GM19043 (cell line): ENCODE measurements around the gene PNMA1.
A peak's percentile ranks its signal among the peaks of the same experiment; 100 is the strongest.

ENCODE experiments used
- ATAC-seq: cut with Tn5 transposase; IDR thresholded peaks from one replicate; pipeline ENCODE4 v1.9.1; 2021; ENCODE audit warnings: low read depth; ENCODE audit not compliant: unreplicated experiment

PNMA1 gene, protein sequence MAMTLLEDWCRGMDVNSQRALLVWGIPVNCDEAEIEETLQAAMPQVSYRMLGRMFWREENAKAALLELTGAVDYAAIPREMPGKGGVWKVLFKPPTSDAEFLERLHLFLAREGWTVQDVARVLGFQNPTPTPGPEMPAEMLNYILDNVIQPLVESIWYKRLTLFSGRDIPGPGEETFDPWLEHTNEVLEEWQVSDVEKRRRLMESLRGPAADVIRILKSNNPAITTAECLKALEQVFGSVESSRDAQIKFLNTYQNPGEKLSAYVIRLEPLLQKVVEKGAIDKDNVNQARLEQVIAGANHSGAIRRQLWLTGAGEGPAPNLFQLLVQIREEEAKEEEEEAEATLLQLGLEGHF

DNA sequence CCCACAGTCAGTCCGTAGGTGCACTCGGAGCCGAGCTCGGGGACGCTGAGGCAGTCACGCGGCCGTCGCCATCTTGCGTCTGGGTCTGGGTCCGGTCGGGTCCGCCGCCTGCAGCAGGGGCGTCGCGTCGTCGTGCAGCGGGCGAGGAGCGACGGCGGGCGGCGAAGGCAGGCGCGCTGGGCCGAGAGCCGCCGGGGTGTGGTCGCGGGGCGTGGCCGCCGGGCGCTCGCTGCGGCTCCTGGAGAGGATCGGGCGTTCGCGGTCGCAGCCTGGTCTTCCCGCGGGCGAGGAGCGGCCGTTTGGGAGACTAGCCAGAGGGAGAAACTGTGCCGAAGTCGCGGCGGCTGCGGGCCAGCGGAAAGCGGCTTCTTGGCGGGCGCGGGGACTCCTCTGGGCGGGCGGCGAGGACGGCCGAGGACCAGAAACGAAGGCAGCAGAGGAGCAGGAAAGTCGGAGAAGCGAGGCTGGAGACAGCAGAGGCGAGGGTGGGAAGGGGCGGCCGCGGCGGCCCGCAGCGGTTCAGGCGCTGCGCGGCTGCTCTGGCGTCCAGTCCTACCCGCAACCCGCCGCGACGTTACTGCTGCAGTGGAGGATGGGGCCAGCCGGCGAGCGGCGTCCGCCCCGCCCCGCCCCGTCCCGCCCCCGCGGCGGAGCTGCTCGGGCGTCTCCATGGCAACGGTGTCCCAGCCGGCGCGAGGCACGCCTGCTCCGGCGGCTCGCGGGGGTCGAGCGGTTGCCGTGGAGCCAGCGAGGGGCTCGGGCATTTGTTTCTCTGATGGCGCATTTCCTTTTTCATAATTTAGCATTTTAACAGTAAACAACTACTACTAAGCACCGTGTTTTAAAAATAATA is at the start of gene PNMA1:
TSS of gene PNMA1 (minus strand) at position 582 of the 853 bp plus-strand sequence. CDS start 745 bp downstream, outside the sequence.
- peak; percentile 66 for ATAC-seq

DNA sequence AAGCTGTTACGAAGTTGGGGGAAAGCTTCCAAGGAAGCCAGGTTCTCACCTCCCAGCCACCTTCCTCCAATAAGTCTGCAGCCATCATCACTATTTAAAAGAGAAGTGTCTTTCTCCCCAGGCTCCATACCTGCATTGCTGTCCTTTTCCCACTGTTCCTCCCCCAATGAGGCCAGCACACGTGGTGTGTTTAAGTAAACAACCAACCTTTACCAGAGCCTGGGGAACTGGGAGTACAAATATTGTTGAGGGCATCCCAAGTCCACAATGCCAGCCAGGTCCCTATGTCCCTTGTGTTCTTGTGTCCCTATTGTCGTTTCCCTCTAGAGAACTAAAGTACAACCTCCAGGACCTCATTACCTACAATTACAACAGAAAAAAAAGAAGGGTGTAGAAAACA is 49.2 kb upstream of the PNMA1 start:
- ATAC-seq: no peak

DNA sequence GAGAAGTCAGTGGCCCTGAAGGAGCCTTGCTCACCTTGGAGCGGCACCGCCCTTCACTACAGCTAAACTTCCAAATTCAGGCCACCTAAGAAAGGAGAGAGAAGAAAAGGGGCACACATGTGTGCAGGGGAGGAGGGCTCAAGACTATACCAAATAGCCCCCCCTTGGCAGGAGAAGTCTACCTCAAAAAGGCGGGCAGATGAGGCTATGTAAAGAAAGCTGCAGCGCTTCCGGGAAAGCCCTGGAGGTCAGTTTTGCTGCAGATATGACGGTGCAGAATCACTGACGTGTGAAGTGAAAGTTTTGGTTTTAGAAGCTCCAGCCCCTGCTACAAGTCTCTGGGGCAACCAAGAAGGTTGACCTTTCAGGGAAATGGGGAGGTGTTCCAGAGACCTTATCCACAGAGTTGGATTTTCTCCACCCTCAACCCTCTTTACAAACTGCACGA is 48.2 kb upstream of the PNMA1 start:
- no peak for ATAC-seq

DNA sequence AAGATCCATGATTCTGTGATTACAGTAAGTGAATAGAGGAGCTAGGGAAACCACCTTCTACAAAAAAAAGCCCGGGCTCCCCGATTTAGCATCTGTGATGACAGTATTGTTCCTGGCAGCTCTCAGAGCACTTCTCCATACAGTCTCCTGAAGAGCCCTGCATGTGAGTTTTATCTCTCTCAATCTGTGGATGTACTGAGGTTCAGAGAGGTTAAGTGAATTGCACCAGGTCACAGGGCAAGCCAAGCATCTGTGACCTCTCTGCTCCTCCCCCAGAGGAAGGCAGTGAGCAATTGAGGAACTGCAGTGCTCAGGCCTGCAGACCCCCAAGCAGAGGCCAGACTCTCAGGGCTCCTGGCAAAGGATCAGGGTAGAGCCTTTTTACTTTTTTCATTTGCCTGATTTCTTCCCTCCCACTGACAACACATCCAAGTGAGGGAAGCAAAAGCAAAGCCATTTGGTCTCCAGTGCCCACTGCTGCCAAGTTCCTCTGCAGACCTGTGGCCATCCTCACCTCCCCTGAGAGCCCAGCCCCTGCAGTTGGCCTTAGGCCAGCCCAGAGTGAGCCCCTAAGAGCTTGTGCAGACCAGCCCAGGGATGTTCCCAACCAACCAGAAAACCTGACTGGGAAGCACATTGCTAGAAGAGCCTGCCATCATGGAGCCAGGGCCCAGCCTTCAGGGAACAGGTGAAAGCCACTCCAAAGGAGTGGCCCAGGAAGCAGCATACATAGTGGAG is 47.6 kb upstream of the PNMA1 start:
- no peak for ATAC-seq

DNA sequence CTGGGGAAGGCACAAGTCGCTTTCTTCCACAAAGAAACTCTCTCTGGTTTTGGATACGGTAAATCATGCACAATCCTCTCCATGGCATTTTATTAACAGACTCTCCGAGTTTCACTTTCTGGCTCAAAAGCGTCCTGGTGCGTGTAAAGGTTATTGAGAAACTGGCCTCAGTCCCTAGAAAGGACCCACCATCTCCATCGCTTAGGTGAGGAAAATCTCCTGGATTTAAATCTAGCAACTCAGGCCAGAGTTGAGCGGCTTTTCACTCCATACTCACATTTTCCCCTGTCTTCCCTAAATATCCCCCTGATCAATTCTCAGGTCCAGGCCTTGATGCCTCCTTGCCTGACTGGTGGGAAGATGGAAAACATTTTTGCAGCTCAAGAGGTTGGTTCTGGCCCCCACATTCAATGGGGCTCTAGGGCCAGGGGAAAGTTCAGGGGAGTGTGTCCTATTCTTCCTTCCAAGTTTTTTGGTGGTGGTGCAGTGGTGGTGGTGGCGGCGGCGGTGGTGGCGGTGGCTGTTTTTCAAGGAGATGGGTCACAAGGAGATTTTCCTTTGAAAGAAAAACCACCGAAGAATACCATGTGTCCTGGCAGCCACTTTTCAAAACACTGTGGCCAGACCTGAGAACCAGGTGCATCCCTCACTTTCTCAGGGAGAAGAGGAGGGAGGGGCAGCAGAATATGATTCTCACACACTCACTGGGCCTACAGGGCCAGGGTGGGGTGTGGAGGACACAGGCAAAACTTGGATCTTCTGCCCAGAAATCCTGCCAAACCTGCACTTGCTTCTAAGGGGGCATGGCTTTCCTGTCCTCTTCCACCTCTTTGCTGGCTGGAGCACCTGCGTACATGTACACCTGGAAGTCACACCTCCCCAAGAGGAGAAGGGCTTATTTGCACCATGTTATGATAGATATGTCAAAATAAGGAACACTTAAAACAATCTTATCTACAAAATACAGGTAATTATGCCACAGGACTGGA is 46.7 kb upstream of the PNMA1 start:
- ATAC-seq: no peak

DNA sequence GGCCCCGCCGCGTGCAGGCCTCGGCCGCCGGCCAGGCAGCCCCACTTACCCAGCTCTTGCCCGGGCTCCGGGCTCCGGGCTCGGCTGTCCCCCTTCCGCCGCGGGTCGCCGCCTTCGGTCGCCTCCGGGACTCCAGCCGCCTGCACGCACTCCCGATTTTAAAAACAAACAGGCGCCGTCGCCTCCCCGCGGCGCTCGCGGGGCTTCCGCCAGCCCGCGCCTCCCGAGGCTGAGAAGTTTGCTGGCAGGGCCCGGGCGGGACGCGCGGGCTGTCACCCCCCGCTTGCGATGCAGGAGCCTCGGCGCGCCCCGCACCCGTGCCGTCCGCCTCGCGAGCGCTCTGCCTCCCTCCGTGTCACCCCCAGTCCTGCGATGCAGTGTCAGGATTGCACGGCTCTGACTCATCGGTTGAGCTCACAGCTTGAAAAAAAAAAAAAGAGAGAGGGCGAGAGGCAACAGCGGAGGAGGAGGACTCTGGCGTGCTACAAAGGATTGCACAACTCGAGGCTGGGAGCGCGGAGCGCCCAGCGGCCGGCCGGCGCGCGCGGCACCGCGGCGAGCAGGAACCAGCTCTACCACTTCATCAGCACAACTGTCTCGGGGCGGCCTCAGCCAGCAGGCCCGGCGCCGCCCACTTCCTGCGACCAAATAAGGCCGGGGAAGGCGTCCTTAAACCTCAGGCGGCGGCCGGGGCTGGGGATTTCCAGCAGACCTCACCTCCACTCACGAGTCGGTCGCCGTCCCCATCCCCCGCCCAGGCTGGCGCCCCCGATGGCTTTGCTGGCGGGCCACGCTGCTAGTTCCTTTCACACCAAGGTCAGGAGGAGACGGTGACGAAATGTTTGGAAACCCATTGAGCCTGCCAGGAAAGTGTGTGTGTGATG is 45.8 kb upstream of the PNMA1 start:
- ATAC-seq: peak; percentile 44

DNA sequence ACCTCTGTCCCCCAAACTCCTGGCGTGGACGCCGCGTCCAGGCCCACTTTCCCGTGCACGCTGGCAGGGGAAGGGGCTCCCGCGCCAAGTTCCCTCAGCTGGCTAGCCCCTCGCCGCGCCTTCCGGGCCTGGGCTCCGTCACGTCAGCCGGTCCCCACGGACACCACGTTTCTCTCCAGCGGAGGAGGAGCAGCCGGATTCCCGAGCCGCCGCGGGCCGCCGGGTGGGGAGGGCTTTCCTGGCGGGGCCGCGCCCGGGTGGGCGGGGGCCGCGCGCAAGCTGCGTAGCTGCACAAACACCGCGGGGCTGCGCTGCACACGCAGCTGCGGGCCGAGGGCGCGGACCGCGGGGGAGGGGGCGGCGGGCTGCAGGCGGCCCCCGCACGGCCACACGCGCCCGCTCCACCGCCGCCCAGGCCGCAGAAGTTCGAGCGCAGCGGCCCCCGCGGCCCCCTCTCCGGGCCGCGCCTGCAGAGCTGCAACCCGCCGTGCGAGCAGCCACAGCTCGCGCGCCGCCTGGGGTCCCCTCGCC is 45.1 kb upstream of the PNMA1 start:
- no peak for ATAC-seq

DNA sequence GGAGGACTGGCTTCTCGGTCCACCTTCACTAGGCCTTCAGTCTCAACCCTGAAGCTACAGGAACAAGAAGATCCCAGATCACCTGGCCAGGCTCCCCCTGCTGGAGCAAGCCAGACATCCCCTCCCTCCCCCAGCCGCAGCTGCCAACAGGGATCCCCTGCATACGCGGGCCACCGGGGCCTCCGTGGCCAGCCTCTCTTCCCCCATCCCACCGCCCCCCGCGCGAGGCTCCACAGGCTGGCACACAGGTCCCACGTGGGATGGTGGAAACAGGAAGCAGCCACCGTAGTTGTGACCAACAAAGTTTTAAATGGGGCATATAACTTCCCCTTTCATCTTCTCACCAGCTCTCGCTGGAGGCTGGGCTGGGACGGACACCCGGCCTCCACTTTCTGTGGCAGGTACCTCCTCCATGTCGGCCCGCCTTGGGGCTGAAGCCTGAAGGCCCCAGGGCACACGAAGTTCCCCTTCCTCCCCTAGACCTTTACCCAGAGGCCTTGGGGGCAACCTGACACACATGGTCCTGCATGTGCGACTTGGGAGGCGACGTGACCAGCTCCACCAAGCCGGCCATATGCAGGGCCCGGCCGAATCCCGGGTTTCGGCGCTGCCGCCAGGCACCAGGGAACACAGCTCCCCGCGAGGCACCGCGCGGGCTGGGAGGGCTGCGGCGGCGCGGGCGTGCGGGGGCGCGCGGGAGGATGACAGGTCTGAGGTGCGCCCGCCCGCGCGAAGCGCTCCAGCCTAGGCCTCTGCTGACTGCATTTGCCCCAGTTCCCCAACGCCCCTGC is 44.4 kb upstream of the PNMA1 start:
- no peak for ATAC-seq

DNA sequence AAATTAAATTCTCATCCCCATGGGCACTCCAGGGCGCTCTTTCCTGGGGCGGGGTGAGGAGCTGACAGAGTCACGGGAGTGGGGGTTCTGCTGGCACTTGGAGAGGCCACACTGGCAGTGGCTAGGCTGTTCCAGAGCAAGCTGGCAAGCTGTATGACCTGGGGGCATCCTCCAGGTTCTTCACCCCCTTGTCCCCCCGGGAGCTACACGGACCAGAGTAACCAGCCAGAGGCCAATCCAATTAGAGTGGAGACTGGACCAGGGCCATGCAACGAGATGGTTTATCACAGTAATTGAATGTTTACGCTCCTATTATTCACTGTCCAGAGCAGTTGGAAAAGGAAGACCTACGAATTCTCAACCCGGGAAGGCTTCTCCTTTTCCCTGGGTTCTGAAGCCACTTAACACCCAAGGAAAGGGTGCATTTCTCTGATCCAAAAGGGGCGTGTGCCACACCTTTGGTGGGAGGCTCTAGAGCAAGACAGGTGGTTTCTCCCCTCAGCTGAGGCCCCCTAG is 43.8 kb upstream of the PNMA1 start:
- no peak for ATAC-seq

DNA sequence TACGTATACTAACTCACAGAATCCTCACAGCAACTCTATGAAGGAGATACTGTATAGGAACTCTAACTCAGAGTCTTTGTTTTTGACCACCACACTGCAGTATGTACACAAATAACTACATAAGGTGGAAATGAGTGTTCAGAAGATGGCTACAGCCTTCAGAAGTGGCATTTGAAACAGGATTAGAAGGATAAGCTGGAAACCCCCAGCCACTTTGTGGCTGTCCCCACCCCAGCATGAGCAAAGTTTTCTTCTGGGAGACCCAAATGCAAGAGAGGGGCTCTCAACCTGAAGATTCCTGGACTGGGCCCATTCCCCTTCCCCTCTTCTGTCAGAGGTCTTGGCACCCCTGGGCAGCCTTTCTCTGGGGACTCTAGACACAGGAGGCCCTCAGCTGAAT is 43.2 kb upstream of the PNMA1 start:
- ATAC-seq: no peak

DNA sequence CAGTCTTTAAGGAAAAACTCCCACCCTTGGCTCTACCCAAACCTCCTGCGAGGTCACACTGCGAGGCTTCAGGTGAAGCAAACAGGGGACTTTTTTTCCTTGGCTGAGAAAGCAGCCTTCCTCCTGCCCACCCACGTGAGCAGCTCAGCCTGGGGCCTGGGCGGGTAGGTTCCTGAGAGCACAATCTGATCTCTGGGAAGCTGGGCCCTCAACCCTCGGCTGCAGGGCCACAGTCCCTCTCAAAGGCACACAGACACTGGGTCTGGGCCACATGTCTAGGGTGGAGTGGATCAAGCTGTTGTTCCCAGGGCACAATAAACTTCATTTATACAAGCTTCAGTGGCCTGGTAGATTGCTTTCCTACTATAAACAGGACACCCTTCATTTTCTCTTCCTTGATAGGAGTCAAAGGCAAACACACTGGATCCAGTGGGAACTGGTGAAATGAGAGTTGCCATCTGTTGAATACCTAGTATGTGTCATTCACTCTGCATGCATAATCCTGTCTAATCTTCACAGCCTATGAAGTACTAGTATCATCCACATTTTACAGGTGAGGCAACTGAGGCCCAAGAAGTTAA is 41.3 kb upstream of the PNMA1 start:
- ATAC-seq: no peak

DNA sequence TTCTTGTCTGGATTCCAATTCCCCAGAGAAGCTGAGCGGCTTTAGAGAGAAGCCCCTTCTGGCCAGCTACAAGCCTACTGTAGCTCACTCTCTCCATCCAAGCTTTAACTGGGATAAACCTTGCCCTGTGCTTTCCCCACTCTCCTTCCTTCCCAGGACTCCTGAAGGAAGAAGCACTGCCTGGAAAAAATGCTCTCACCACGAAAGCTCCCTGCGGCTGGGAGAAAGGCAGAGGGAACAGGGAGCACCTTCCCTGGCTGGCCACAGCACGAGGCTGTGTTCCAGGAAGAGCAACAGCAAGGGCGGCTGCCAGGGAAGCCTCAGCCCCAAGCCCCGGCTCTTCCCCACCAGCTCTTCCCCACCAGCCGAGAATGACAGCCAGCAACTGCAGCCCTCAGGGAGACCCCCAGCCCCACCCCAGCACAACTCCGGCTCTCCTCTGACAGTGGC is 40.8 kb upstream of the PNMA1 start:
- no peak for ATAC-seq

DNA sequence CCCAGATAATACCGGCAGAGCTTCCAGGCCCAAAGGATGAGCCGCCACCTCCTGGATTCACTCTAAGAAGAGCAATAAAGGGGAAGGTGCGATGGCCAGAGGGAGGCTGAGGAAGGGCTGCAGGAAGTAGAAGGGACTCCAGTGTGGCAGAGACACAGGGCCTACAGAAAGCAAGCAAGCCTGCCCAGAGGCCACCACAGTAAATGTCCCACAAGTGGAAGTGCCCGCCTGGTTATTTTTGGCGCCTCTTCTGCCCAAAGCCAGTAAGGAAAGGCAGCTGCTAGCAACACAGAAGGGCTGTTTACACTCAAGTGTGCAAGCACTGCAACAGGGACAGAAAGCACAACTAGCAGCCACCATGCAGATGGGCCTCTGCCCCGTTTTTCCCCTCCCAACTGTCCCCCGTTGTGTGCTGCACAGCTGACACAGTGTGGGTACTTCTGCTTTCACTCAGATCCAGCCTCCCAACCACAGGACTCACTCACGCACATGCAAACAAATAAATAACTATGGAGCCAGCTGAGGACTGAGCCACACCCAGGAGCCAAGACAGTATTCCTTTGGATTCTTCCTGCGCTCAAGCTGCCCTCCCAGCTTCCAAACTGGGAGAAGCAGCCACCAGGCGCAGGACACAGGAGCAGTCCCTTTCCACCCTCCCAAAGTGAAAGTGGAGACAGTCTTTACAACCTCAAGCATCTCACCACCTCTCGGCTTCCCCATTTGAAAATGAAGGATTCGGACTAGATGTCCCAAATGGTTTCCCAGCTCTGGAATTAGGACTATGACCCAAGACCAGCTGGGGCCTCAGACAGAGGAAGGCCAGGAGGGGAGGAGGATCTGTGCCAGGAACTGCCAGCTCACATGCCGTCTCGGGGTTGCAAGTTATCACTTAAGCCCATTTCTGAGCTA is 40.0 kb upstream of the PNMA1 start:
- ATAC-seq: peak; percentile 56

DNA sequence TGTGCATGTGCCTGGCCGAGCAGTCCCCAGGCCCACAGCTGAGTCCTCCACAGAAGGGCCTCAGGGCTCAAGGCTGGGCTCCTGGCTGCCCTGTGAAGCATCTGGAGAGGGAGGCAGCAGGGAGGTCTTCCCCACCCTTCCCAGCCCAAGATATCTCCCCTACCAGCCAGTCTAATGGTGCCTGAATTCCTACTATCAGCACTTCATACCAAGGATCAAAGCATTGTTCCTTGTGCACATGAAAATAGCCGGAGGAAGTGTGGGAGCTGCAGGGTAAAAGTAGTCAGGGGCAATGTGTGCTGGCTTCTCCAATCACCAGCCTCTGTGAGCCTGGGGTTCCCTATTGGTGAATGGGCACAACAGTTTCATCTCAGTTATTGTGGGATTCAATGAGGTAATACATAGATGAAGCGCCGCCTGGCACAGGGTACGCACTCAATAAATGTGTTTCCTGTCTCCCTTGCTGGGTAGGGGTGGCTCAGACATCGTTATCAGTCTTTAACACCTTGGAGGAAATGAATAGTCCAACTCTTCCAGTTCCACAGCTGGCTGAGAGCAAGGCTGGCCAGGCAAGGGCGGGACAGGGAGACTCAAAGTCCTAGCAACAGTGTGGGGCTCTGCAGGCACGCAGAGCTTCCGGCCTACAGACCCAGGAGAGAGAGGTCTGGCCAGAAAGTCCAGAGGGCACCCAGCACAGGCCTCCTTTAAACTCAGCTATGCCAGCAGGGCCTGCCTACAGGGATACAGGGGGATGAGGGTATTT is 39.1 kb upstream of the PNMA1 start:
- no peak for ATAC-seq

DNA sequence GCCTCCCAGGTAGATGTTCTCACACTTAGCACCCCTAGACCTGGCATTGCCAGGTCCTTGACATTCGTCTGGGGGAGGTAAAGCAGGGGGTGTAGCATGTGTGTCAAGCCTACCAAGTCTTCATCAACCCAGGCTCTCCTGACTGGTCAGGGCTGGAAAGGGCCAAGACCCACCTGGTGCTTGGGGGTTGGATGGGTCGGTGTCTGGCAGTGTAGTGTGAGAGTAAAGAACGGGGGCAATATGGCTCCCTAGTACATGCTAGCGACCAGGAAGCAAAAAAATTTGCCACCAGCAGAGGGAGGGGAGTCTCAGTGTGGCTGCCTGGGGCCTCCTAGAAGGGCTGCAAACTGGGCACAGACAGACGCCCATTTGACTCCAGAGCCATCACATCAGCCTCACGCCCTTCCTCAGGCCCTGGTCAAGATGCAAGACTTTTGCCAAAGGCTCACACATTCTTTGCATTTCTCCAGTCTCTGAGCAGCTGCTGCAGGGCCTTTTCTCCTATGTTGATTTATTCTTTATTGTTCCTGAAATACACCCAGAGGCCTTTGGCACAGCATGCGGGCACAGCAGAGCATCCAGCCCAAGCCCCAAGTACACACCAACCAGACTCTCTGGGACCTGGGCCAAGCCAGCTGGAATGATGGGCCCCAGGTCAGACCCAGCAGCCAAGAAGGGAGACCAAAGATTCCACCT is 38.3 kb upstream of the PNMA1 start:
- no peak for ATAC-seq
